Liver (tissue), 9 donors: Measurements from ENCODE around the gene TTC39C. TPM values are rescaled to one million over a fixed set of nuclear protein-coding genes. Genes with fewer than 3 reads are reported as not detected.

Source experiments
- DNase-seq: peaks from one replicate; pipeline ENCODE4 v3.0.0-alpha.2; 2017; ENCODE audit warnings: low spot score
- H3K27ac ChIP-seq, 2 donors: one replicate each; pipeline ENCODE4 v1.7.0; 2013; ENCODE audit warnings: inconsistent platforms in 2 of 2, low read length in 2 of 2, control low read depth in 1 of 2, low read depth in 1 of 2, mild to moderate bottlenecking in 1 of 2
- H3K27me3 ChIP-seq, 4 donors: one replicate each; pipeline versions ENCODE4 v1.6.1 to v1.7.0; 2013; ENCODE audit warnings: low read length in 3 of 4, inconsistent platforms in 1 of 4, mild to moderate bottlenecking in 1 of 4, moderate library complexity in 1 of 4; ENCODE audit not compliant: control insufficient read depth in 4 of 4, insufficient read depth in 4 of 4
- H3K36me3 ChIP-seq, 4 donors: one replicate each; pipeline versions ENCODE4 v1.6.1 to v1.7.0; 2013; ENCODE audit warnings: low read length in 3 of 4, mild to moderate bottlenecking in 3 of 4, low read depth in 1 of 4, moderate library complexity in 1 of 4; ENCODE audit not compliant: control insufficient read depth in 4 of 4, insufficient read depth in 3 of 4
- H3K4me1 ChIP-seq, 4 donors: one replicate each; pipeline versions ENCODE4 v1.6.1 to v1.7.0; 2013; ENCODE audit warnings: low read length in 3 of 4, mild to moderate bottlenecking in 3 of 4, moderate library complexity in 1 of 4; ENCODE audit not compliant: control insufficient read depth in 4 of 4, insufficient read depth in 4 of 4
- H3K4me3 ChIP-seq, 3 donors: one replicate each; pipeline versions ENCODE4 v1.6.1 to v1.7.0; 2013; ENCODE audit warnings: low read length in 3 of 3, control low read depth in 1 of 3, low read depth in 1 of 3, mild to moderate bottlenecking in 1 of 3
- H3K9ac ChIP-seq, 2 donors: one replicate each; pipeline ENCODE4 v1.7.0; 2013; ENCODE audit warnings: low read length in 2 of 2, mild to moderate bottlenecking in 2 of 2, moderate library complexity in 2 of 2, control low read depth in 1 of 2, low read depth in 1 of 2
- H3K9me3 ChIP-seq, 4 donors: one replicate each; pipeline versions ENCODE4 v1.6.1 to v1.7.0; 2013; ENCODE audit warnings: low read length in 3 of 4; ENCODE audit not compliant: control insufficient read depth in 4 of 4
- CTCF ChIP-seq: fragments of 150-350 bp; IDR thresholded peaks from 2 replicates; pipeline ENCODE4 v1.5.1; 2017; ENCODE audit warnings: improper control_type of control experiment, low read depth, low read length; ENCODE audit not compliant: missing input control
- EGR1 ChIP-seq, 2 donors: IDR thresholded peaks; 2 replicates each; pipeline ENCODE4 v1.6.1; 2016 to 2018; ENCODE audit warnings: antibody characterized with exemption in 2 of 2, low read depth in 2 of 2
- FOXA1 ChIP-seq: IDR thresholded peaks from 2 replicates; pipeline ENCODE4 v1.6.1; 2016; ENCODE audit warnings: antibody characterized with exemption
- FOXA2 ChIP-seq: IDR thresholded peaks from 2 replicates; pipeline ENCODE4 v1.6.1; 2016; ENCODE audit warnings: antibody characterized with exemption
- GABPA ChIP-seq, 2 donors: IDR thresholded peaks in 1 of 2; conservative IDR thresholded peaks in 1 of 2; 2 replicates each; pipeline ENCODE4 v1.6.1; 2016; ENCODE audit warnings: antibody characterized with exemption in 2 of 2, mild to moderate bottlenecking in 1 of 2, moderate library complexity in 1 of 2
- HNF4G ChIP-seq: IDR thresholded peaks from 2 replicates; pipeline ENCODE4 v1.6.1; 2016; ENCODE audit warnings: antibody characterized with exemption
- JUND ChIP-seq, 2 donors: IDR thresholded peaks; 2 replicates each; pipeline ENCODE4 v1.6.1; 2016; ENCODE audit warnings: antibody characterized with exemption in 2 of 2
- MAX ChIP-seq: IDR thresholded peaks from 2 replicates; pipeline ENCODE4 v1.6.1; 2016; ENCODE audit warnings: antibody characterized with exemption
- NR2F2 ChIP-seq: IDR thresholded peaks from 2 replicates; pipeline ENCODE4 v1.6.1; 2016; ENCODE audit warnings: antibody characterized with exemption
- RAD21 ChIP-seq, 2 donors: IDR thresholded peaks; 2 replicates each; pipeline ENCODE4 v1.6.1; 2016; ENCODE audit warnings: antibody characterized with exemption in 2 of 2, mild to moderate bottlenecking in 2 of 2
- REST ChIP-seq: IDR thresholded peaks from 2 replicates; pipeline ENCODE4 v1.6.1; 2016; ENCODE audit warnings: antibody characterized with exemption, mild to moderate bottlenecking
- RXRA ChIP-seq, 2 donors: IDR thresholded peaks; 2 replicates each; pipeline ENCODE4 v1.6.1; 2017 to 2018; ENCODE audit warnings: antibody characterized with exemption in 2 of 2, mild to moderate bottlenecking in 1 of 2
- SP1 ChIP-seq: IDR thresholded peaks from 2 replicates; pipeline ENCODE4 v1.6.1; 2018; ENCODE audit warnings: antibody characterized with exemption, mild to moderate bottlenecking
- TAF1 ChIP-seq: conservative IDR thresholded peaks from 2 replicates; pipeline ENCODE4 v1.6.1; 2016; ENCODE audit warnings: antibody characterized with exemption, mild to moderate bottlenecking
- YY1 ChIP-seq: IDR thresholded peaks from 2 replicates; pipeline ENCODE4 v1.6.1; 2016; ENCODE audit warnings: antibody characterized with exemption, mild to moderate bottlenecking
- ZBTB33 ChIP-seq: IDR thresholded peaks from 2 replicates; pipeline ENCODE4 v1.6.1; 2016; ENCODE audit warnings: antibody characterized with exemption
- WGBS: extraction: QIAGEN DNeasy Blood & Tissue Kit; methylation state at CpG from one replicate; pipeline ENCODE4 v1.1.7; 2013; 5-methylcytosine and 5-hydroxymethylcytosine counted together
- polyA plus RNA-seq, 2 donors: library from polyadenylated mRNA; stranded (reverse) in 1 of 2; unstranded in 1 of 2; fragments of 200-250 nt in 1 of 2; fragments of >200 nt in 1 of 2; fragmentation: Nextera tagmentation in 1 of 2; extraction: Ambion mirVana in 1 of 2; gene quantifications; one replicate each; pipeline versions ENCODE4 v1.2.1 to v1.2.3, GENCODE V29; 2013 to 2015
- total RNA-seq, 2 donors: library from RNA; depleted of rRNA; stranded (reverse); fragments of >200 nt; gene quantifications; one replicate each; pipeline ENCODE4 v1.2.3, GENCODE V29; 2014
- donor health status: healthy.
- donor health status: healthy.
- donor health status: healthy.
- donor health status: healthy.
- donor health status: healthy.

The TTC39C gene
- total and polyA plus RNA-seq, 4 donors, result 22.8 to 55.1 (median 38.6) TPM

GRCh38 chr18:24041691-24042090, 27.1 kb downstream of the TTC39C start:
- TF ChIP-seq RAD21 (IDR thresholded peaks at IDR 0.05) (no peak), GABPA (IDR thresholded peaks at IDR 0.05 in 1 of 2, conservative IDR thresholded peaks at IDR 0.05 in 1 of 2) (no peak), EGR1 (IDR thresholded peaks at IDR 0.05; ENCODE audit: low read depth in 2 of 2) (no peak), MAX (no peak), HNF4G (no peak), SP1 (no peak), REST (no peak), TAF1 (no peak), CTCF (no peak), FOXA1 (no peak), FOXA2 (no peak), ZBTB33 (no peak), YY1 (no peak), NR2F2 (no peak)
- Histone ChIP-seq H3K27ac (no peak overlapping the region), H3K9me3 (no peaks in the 10 kb centered on the region), H3K36me3 (no peaks in the 10 kb centered on the region), H3K4me1 (peaks cover 0 to 3% (median 1%) of the 10 kb centered on the region in 4 donors), H3K4me3 (no peak overlapping the region), H3K9ac (no peak overlapping the region), H3K27me3 (no peaks in the 10 kb centered on the region)
- WGBS, result 93% methylated on average over 4 of the region's 4 CpGs
- no peak for DNase-seq

- H3K9ac ChIP-seq, result no peak overlapping the region
- H3K4me3 ChIP-seq, result no peak overlapping the region
- H3K36me3 ChIP-seq, result no peaks in the 10 kb centered on the region
- no peak for TF ChIP-seq SP1
- no peak for TF ChIP-seq RXRA (IDR thresholded peaks at IDR 0.05)
- TF ChIP-seq REST, result no peak
- no peak for TF ChIP-seq HNF4G
- no peak for TF ChIP-seq JUND (IDR thresholded peaks at IDR 0.05)
- no peak for TF ChIP-seq ZBTB33
- no peak for TF ChIP-seq FOXA1
- no peak for TF ChIP-seq FOXA2
- no peak for TF ChIP-seq EGR1 (IDR thresholded peaks at IDR 0.05; ENCODE audit: low read depth in 2 of 2)
- no peak for TF ChIP-seq TAF1
- TF ChIP-seq GABPA (IDR thresholded peaks at IDR 0.05 in 1 of 2, conservative IDR thresholded peaks at IDR 0.05 in 1 of 2), result no peak
- no peak for TF ChIP-seq MAX
- no peak for TF ChIP-seq RAD21 (IDR thresholded peaks at IDR 0.05)
- TF ChIP-seq NR2F2, result no peak
- TF ChIP-seq YY1, result no peak
- no peaks in the 10 kb centered on the region for H3K9me3 ChIP-seq
- no peak for DNase-seq
- 87% methylated on average over 6 of the region's 6 CpGs for WGBS
- no peak overlapping the region for H3K27ac ChIP-seq
- H3K27me3 ChIP-seq, result no peaks in the 10 kb centered on the region
- H3K4me1 ChIP-seq, result peaks cover 0 to 5% (median 1%) of the 10 kb centered on the region in 4 donors
These were observed 28.8 kb downstream of the TTC39C start for GRCh38 chr18:24043403-24043802.
